A673 (cell line): Measurements from ENCODE around the gene IL36G. TPM values are rescaled to one million over a fixed set of nuclear protein-coding genes. Genes with fewer than 3 reads are reported as not detected.

Experiments
- BruUV-seq: library from RNA; stranded (reverse); fragments of 400-500 nt; replicated peaks from 2 replicates; lab custom pipeline; 2021; lab: Mats Ljungman, UMichigan
- CTCF ChIA-PET: fragments of 300-600 bp; sonication (Branson Sonifier 250); formaldehyde crosslinking; loops from one replicate; lab custom pipeline; 2022; ENCODE audit warnings: antibody characterized with exemption; lab: Charles Lee
- POLR2A ChIA-PET: fragments of 300-600 bp; sonication (Branson Sonifier 250); formaldehyde crosslinking; loops from one replicate; lab custom pipeline; 2022; ENCODE audit warnings: antibody characterized with exemption; ENCODE audit not compliant: low non-redundant PET; lab: Charles Lee
- DNase-seq: peaks from one replicate; pipeline ENCODE4 v3.0.0-alpha.2; 2015; ENCODE audit warnings: low spot score
- H3K27ac ChIP-seq: fragments of 200-600 bp; sonication (generic); 2 replicates; pipeline ENCODE4 v1.5.1; 2016; ENCODE audit warnings: mixed run types, low read depth, mild to moderate bottlenecking, mixed read lengths, antibody characterized with exemption, low read length; ENCODE audit not compliant: poor library complexity, severe bottlenecking
- H3K27me3 ChIP-seq: fragments of 200-600 bp; sonication (generic); replicated peaks from 2 replicates; pipeline ENCODE4 v1.6.1; 2017; ENCODE audit warnings: mixed run types, low read depth, mild to moderate bottlenecking, mixed read lengths, antibody characterized with exemption, low read length; ENCODE audit not compliant: insufficient read depth, poor library complexity
- H3K36me3 ChIP-seq: fragments of 200-600 bp; sonication (generic); 2 replicates; pipeline ENCODE4 v1.6.1; 2016; ENCODE audit warnings: mixed run types, mild to moderate bottlenecking, mixed read lengths, antibody characterized with exemption, low read length; ENCODE audit not compliant: insufficient read depth, poor library complexity, severe bottlenecking
- H3K4me1 ChIP-seq: fragments of 200-600 bp; sonication (generic); 2 replicates; pipeline ENCODE4 v1.6.1; 2017; ENCODE audit warnings: mixed run types, mild to moderate bottlenecking, mixed read lengths, antibody characterized with exemption, low read length; ENCODE audit not compliant: insufficient read depth, poor library complexity, severe bottlenecking
- H3K4me3 ChIP-seq: fragments of 200-600 bp; sonication (generic); 2 replicates; pipeline ENCODE4 v1.5.1; 2016; ENCODE audit warnings: low read depth, mixed run types, mild to moderate bottlenecking, mixed read lengths, low read length; ENCODE audit not compliant: poor library complexity, severe bottlenecking
- H3K9me3 ChIP-seq: fragments of 200-600 bp; sonication (generic); 2 replicates; pipeline ENCODE4 v1.6.1; 2016; ENCODE audit warnings: mixed run types, low read depth, mild to moderate bottlenecking, mixed read lengths, antibody characterized with exemption, low read length; ENCODE audit not compliant: poor library complexity, severe bottlenecking
- CTCF ChIP-seq: fragments of 300-800, 200-600 bp; sonication (generic); conservative IDR thresholded peaks from 2 replicates; pipeline ENCODE4 v1.5.1; 2017; ENCODE audit warnings: low read depth, mild to moderate bottlenecking, antibody characterized with exemption, low read length, moderate library complexity, mixed read lengths
- EZH2 ChIP-seq: fragments of 200-600 bp; sonication (generic); IDR thresholded peaks from 2 replicates; pipeline ENCODE4 v1.6.1; 2017; ENCODE audit warnings: borderline replicate concordance, low read depth, mild to moderate bottlenecking, mixed read lengths, antibody characterized with exemption, low read length; ENCODE audit not compliant: poor library complexity, severe bottlenecking
- intact Hi-C: fragments of 100-400 bp; cut with micrococcal nuclease; formaldehyde crosslinking; loops from one replicate; pipeline ENCODE4 v1.10.0; 2022; ENCODE audit not compliant: unreplicated experiment
- total RNA-seq: library from RNA; stranded (reverse); gene quantifications from 2 replicates; pipeline ENCODE4 v1.2.3, GENCODE V29; 2021

Gene IL36G
- total RNA-seq, 1 experiment from 2014 or later = not detected

- DNase-seq = peak; percentile 77
- no peaks in the 10 kb centered on the region for H3K27me3 ChIP-seq
- no peak for TF ChIP-seq EZH2
- peak; percentile 90 for TF ChIP-seq CTCF
- H3K9me3 ChIP-seq = no peaks in the 10 kb centered on the region
- no peaks in the 10 kb centered on the region for H3K4me1 ChIP-seq
- H3K36me3 ChIP-seq = no peaks in the 10 kb centered on the region
- POLR2A ChIA-PET = no interaction called here
- H3K4me3 ChIP-seq = no peak overlapping the region
- H3K27ac ChIP-seq = no peak overlapping the region
- intact Hi-C loops = loop anchor here (1.0 kb wide), 1 partner anchor 193 kb away; no protein-coding TSS in a partner anchor
- BruUV-seq = no TSS peak
- CTCF ChIA-PET = interaction anchor here (0.5 to 2.0 kb wide), 12 partner anchors 12 to 815 kb away, joined by 3 to 39 read pairs (median 6); no protein-coding TSS in a partner anchor
Measured at GRCh38 chr2:112941753-112942653, 35.8 kb upstream of the IL36G start.

GRCh38 chr2:112942654-112943002, 35.2 kb upstream of the IL36G start:
- BruUV-seq = no TSS peak
- Histone ChIP-seq H3K4me1 (no peaks in the 10 kb centered on the region), H3K27me3 (no peaks in the 10 kb centered on the region), H3K9me3 (no peaks in the 10 kb centered on the region), H3K27ac (no peak overlapping the region), H3K4me3 (no peak overlapping the region), H3K36me3 (no peaks in the 10 kb centered on the region)
- CTCF ChIA-PET = interaction anchor here (0.6 to 2.0 kb wide), 5 partner anchors 16 to 814 kb away, joined by 3 to 39 read pairs (median 6); partner anchors contain the start of gene IL36A
- TF ChIP-seq EZH2 (no peak), CTCF (no peak)
- DNase-seq = no peak
- intact Hi-C loops = no loop called here
- POLR2A ChIA-PET = no interaction called here

- H3K9me3 ChIP-seq = no peaks in the 10 kb centered on the region
- ChIA-PET POLR2A (no interaction called here), CTCF (interaction anchor here (1.3 kb wide), 1 partner anchor 196 kb away, joined by 3 read pairs; no protein-coding TSS in a partner anchor)
- no peak overlapping the region for H3K4me3 ChIP-seq
- H3K36me3 ChIP-seq = no peaks in the 10 kb centered on the region
- H3K4me1 ChIP-seq = no peaks in the 10 kb centered on the region
- TF ChIP-seq EZH2 = no peak
- TF ChIP-seq CTCF = no peak
- no peak for DNase-seq
- intact Hi-C loops = no loop called here
- no peaks in the 10 kb centered on the region for H3K27me3 ChIP-seq
- H3K27ac ChIP-seq = no peak overlapping the region
- no TSS peak for BruUV-seq
Measured at GRCh38 chr2:112944971-112945370, 32.8 kb upstream of the IL36G start.
